Gastrocnemius medialis (tissue), 4 donors: Measurements from ENCODE around the gene RERE. TPM values are rescaled to one million over a fixed set of nuclear protein-coding genes. Genes with fewer than 3 reads are reported as not detected.

Experiments
- ATAC-seq, 2 donors: fragments of 150-250 bp; one replicate each; pipeline ENCODE4 v1.9.1; 2016
- DNase-seq, 2 donors: peaks; one replicate each; pipeline ENCODE4 v3.0.0-alpha.2; 2019
- H3K27ac ChIP-seq, 4 donors: fragments of 200-600 bp; sonication (generic); 1 replicate in 1 of 4; 2 replicates in 3 of 4; pipeline ENCODE4 v1.5.1; 2016 to 2018; ENCODE audit warnings: mild to moderate bottlenecking in 2 of 4, moderate library complexity in 1 of 4
- H3K27me3 ChIP-seq, 3 donors: fragments of 200-600 bp; sonication (generic) in 2 of 3; 1 replicate in 1 of 3; 2 replicates in 2 of 3; pipeline versions ENCODE4 v1.5.1 to v1.6.0; 2016 to 2019; ENCODE audit warnings: mild to moderate bottlenecking in 1 of 3, moderate library complexity in 1 of 3
- H3K36me3 ChIP-seq, 2 donors: fragments of 200-600 bp; sonication (generic) in 1 of 2; one replicate each; pipeline ENCODE4 v1.5.1; 2017 to 2018
- H3K4me1 ChIP-seq, 2 donors: fragments of 200-600 bp; sonication (generic) in 1 of 2; one replicate each; pipeline ENCODE4 v1.5.1; 2016 to 2017; ENCODE audit warnings: mild to moderate bottlenecking in 2 of 2
- H3K4me3 ChIP-seq, 4 donors: fragments of 200-600 bp; sonication (generic) in 3 of 4; 1 replicate in 1 of 4; 2 replicates in 3 of 4; pipeline ENCODE4 v1.5.1; 2016 to 2019; ENCODE audit warnings: mild to moderate bottlenecking in 2 of 4
- H3K9me3 ChIP-seq, 3 donors: fragments of 200-600 bp; sonication (generic) in 2 of 3; 1 replicate in 1 of 3; 2 replicates in 2 of 3; pipeline ENCODE4 v1.5.1; 2016 to 2019
- POLR2A ChIP-seq, 2 donors: fragments of 450-650 bp; IDR thresholded peaks; one replicate each; pipeline ENCODE4 v1.6.1; 2017; ENCODE audit warnings: antibody characterized with exemption in 2 of 2, mild to moderate bottlenecking in 2 of 2, moderate library complexity in 2 of 2
- in situ Hi-C, 4 donors: fragments of 200-750 bp; cut with MboI; loops; one replicate each; pipeline versions ENCODE4 v1.15.0 to v1.8.0; 2017; ENCODE audit warnings: low sequenced_read_pairs in 4 of 4
- intact Hi-C: fragments of 100-400 bp; cut with DNase I; formaldehyde crosslinking; loops from one replicate; pipeline ENCODE4 v1.15.1; 2023; ENCODE audit warnings: low total_unique reads
- total RNA-seq, 4 donors: library from RNA; depleted of rRNA; stranded (reverse); fragments of >200 nt; gene quantifications; one replicate each; pipeline versions ENCODE4 v1.1.0 to v1.2.3, GENCODE V29; 2016
- TF ChIP-seq, protein P1 (sequence below), 5 experiments: fragments of 450-650 bp in 3 of 5; fragments of 200-600 bp in 2 of 5; sonication (generic) in 2 of 5; IDR thresholded peaks in 4 of 5; conservative IDR thresholded peaks in 1 of 5; 1 replicate in 4 of 5; 2 replicates in 1 of 5; pipeline ENCODE4 v1.5.1; 2016 to 2019; ENCODE audit warnings: antibody characterized with exemption in 5 of 5, mild to moderate bottlenecking in 3 of 5, moderate library complexity in 3 of 5

RERE gene
- total RNA-seq, 4 donors from 2014 or later: 60.8 to 106 (median 102) TPM

- Histone ChIP-seq H3K36me3 (no peaks in the 10 kb centered on the region), H3K27me3 (no peaks in the 10 kb centered on the region), H3K27ac (peak overlapping the region; percentile 73 to 85 (median 80)), H3K9me3 (no peaks in the 10 kb centered on the region), H3K4me1 (peaks cover 46 to 47% of the 10 kb centered on the region in 2 donors), H3K4me3 (no peak overlapping the region)
- no peak for TF ChIP-seq POLR2A (IDR thresholded peaks at IDR 0.05)
- TF ChIP-seq, protein P1, sequence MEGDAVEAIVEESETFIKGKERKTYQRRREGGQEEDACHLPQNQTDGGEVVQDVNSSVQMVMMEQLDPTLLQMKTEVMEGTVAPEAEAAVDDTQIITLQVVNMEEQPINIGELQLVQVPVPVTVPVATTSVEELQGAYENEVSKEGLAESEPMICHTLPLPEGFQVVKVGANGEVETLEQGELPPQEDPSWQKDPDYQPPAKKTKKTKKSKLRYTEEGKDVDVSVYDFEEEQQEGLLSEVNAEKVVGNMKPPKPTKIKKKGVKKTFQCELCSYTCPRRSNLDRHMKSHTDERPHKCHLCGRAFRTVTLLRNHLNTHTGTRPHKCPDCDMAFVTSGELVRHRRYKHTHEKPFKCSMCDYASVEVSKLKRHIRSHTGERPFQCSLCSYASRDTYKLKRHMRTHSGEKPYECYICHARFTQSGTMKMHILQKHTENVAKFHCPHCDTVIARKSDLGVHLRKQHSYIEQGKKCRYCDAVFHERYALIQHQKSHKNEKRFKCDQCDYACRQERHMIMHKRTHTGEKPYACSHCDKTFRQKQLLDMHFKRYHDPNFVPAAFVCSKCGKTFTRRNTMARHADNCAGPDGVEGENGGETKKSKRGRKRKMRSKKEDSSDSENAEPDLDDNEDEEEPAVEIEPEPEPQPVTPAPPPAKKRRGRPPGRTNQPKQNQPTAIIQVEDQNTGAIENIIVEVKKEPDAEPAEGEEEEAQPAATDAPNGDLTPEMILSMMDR (IDR thresholded peaks at IDR 0.05 in 4 of 5, conservative IDR thresholded peaks at IDR 0.05 in 1 of 5): no peak
- DNase-seq (no peak), ATAC-seq (no peak)
- in situ Hi-C loops (loop anchor here in 1 of 4 donors (5.0 kb wide), 1 partner anchor 60 kb away; no protein-coding TSS in a partner anchor), intact Hi-C loops (no loop called here)
These were observed 380.1 kb downstream of the RERE start for GRCh38 chr1:8437347-8437746.

DNA sequence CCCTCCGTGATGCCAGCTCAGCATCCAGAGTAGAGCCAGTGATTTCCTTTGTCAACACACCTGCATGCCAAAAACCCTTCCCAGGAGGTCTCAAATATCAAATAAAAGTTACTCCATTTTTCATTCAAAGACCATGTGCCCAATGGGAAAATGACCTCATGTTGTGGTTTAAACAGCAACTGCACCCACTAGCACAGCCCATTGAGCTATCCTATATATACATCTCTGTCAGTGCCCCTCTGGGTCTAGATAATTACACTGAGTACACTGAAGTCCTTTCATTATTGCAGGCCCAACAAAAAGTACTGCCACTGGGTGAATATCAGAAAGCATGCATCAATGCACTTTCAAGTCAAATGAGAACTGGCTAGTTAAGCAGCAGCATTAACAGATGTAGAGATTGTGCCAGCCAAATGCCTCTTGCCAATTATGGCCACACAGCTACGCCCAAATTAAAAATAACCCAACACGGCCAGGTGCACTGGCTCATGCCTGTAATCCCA is 381.8 kb downstream of the RERE start:
- in situ Hi-C loops: loop anchor here in 1 of 4 donors (5.0 kb wide), 1 partner anchor 62 kb away; no protein-coding TSS in a partner anchor
- peak overlapping the region; percentile 73 to 85 (median 80) for H3K27ac ChIP-seq
- H3K9me3 ChIP-seq: no peaks in the 10 kb centered on the region

DNA sequence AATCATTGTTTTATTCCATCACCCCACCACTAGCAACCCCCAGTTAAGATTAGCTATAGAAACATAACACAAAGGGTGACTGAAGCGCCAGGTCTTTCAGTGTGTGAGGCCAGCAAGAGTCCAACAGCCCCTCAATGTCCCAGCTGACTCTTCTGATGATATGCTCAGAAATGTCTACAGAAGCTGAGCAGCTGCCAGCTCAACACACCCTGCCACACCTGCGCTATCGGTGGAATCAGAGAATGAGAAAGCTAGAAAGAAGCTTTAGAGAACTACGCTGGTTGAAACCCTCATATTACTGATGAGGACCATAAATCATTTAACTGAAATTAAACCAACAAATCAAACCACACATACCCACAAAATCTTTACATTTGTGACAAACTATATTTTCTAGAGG is 383.3 kb downstream of the RERE start:
- TF ChIP-seq, protein P1 (IDR thresholded peaks at IDR 0.05 in 4 of 5, conservative IDR thresholded peaks at IDR 0.05 in 1 of 5): no peak
- no peak for TF ChIP-seq POLR2A (IDR thresholded peaks at IDR 0.05)
- H3K36me3 ChIP-seq: no peaks in the 10 kb centered on the region
- H3K4me1 ChIP-seq: peaks cover 48 to 59% of the 10 kb centered on the region in 2 donors
- peak overlapping the region in 1 of 4 donors; percentile 85 for H3K27ac ChIP-seq
- H3K27me3 ChIP-seq: no peaks in the 10 kb centered on the region
- ATAC-seq: no peak
- no peak overlapping the region for H3K4me3 ChIP-seq
- DNase-seq: no peak
- intact Hi-C loops: no loop called here
- in situ Hi-C loops: no loop called here
- H3K9me3 ChIP-seq: no peaks in the 10 kb centered on the region

More for the DNA sequence above, 381.8 kb downstream of the RERE start:
- TF ChIP-seq, protein P1 (IDR thresholded peaks at IDR 0.05 in 4 of 5, conservative IDR thresholded peaks at IDR 0.05 in 1 of 5): no peak
- no peak for TF ChIP-seq POLR2A (IDR thresholded peaks at IDR 0.05)
- ATAC-seq: peak; percentile 59 to 60
- DNase-seq: peak; percentile 56 to 61
- Histone ChIP-seq H3K4me3 (no peak overlapping the region), H3K27me3 (no peaks in the 10 kb centered on the region), H3K36me3 (no peaks in the 10 kb centered on the region), H3K4me1 (peaks cover 55 to 58% of the 10 kb centered on the region in 2 donors)
- intact Hi-C loops: no loop called here

DNA sequence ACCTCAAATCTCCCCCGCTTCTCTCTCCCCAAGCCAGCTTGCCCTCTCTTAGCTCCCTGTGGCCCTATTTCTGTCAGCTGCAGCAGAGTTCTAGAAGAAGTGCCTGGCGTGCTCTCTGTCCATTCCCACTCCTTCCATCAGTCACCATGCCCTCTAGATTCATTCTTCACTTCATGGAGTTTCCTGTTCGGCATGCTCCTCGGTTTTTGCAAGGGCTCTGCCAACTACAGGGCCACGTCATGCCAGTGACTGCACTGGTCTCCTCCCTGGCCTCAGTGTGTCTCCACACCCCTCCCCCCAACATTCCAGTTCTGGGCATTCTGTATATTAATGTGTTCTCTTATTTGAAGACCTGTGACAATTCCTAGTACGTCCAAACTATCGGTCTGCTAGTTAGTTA is 385.7 kb downstream of the RERE start:
- H3K4me1 ChIP-seq: peaks cover 52 to 62% of the 10 kb centered on the region in 2 donors
- intact Hi-C loops: no loop called here
- no peak for ATAC-seq

More for the DNA sequence above, 385.7 kb downstream of the RERE start:
- TF ChIP-seq, protein P1 (IDR thresholded peaks at IDR 0.05 in 4 of 5, conservative IDR thresholded peaks at IDR 0.05 in 1 of 5): no peak
- no peak for TF ChIP-seq POLR2A (IDR thresholded peaks at IDR 0.05)
- H3K27me3 ChIP-seq: no peaks in the 10 kb centered on the region
- H3K36me3 ChIP-seq: no peaks in the 10 kb centered on the region
- H3K4me3 ChIP-seq: no peak overlapping the region
- peak overlapping the region; percentile 27 to 55 (median 38) for H3K27ac ChIP-seq
- in situ Hi-C loops: no loop called here
- DNase-seq: no peak
- no peaks in the 10 kb centered on the region for H3K9me3 ChIP-seq
